Measurements from ENCODE around the gene WBP1L.
"Not testable (repeated sequence)": the region's sequence is repeated elsewhere in the genome, so short reads cannot be mapped to it uniquely, and the experiment has no call there.

WBP1L gene

DNA sequence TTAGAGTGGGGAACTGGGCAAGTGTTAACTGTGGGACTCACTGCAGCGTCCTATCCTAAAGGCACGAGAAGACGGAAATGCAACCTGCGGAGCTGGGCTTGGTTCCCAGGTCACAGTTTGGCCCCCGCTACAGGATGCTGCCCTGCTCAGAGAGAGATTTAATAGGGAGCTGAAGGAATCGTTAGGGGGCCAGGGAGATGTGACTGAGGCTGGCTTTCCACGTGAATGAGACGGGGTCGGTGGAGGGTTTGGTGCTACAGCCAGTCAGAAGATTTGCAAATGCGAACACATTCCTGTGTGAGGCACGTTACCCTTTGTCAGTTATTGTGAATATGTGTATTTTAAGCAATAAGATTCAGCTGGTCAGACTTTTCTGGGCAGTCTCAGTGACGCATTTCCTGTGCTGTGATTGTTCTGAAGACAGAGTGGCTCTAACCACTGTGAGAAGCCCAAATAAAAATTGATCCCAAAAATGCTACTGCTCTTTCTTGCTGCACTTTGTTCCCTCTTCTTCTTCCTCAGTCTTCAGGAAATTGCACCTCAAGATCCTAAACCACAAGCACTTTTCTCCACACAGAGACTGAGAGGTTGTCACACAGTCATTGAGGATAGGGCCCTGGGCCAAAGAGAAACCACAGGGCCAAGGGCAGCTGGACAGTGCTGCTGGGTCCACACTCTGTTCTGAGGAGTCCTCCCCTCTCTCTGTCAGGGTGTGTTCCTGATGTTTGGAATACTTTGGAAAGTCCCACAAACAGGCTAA lies 72.2 kb downstream of the WBP1L start:
- H3K4me3 ChIP-seq (ENCODE audit: low read depth, low read length) = no peak overlapping the region

DNA sequence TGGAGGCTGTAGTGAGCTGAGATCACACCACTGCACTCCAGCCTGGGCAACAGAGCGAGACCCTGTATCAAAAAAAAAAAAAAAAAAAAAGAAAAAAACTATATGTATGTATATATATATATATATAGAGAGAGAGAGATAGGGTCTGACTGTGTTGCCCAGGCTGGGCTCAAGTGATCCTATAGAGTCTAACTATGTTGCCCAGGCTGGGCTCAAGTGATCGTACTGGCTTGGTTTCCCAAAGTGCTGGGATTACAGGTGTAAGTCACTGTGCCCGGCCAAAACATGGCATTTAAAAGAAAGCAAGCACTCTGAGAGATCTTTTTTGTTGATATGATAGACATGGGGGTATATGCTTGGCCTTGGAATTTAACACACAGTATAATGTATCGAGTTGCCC lies 73.4 kb downstream of the WBP1L start:
- DNase-seq (ENCODE audit: low read depth) = no peak
- H3K4me3 ChIP-seq (ENCODE audit: low read depth, low read length) = no peak overlapping the region
- TF ChIP-seq, protein P1, sequence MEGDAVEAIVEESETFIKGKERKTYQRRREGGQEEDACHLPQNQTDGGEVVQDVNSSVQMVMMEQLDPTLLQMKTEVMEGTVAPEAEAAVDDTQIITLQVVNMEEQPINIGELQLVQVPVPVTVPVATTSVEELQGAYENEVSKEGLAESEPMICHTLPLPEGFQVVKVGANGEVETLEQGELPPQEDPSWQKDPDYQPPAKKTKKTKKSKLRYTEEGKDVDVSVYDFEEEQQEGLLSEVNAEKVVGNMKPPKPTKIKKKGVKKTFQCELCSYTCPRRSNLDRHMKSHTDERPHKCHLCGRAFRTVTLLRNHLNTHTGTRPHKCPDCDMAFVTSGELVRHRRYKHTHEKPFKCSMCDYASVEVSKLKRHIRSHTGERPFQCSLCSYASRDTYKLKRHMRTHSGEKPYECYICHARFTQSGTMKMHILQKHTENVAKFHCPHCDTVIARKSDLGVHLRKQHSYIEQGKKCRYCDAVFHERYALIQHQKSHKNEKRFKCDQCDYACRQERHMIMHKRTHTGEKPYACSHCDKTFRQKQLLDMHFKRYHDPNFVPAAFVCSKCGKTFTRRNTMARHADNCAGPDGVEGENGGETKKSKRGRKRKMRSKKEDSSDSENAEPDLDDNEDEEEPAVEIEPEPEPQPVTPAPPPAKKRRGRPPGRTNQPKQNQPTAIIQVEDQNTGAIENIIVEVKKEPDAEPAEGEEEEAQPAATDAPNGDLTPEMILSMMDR (IDR thresholded peaks at IDR 0.05; ENCODE audit: low read depth, low read length, missing control alignments) = no peak

More for the DNA sequence above, 72.2 kb downstream of the WBP1L start:
- TF ChIP-seq, protein P1 (IDR thresholded peaks at IDR 0.05; ENCODE audit: low read depth, low read length, missing control alignments) = no peak
- DNase-seq (ENCODE audit: low read depth) = no peak

DNA sequence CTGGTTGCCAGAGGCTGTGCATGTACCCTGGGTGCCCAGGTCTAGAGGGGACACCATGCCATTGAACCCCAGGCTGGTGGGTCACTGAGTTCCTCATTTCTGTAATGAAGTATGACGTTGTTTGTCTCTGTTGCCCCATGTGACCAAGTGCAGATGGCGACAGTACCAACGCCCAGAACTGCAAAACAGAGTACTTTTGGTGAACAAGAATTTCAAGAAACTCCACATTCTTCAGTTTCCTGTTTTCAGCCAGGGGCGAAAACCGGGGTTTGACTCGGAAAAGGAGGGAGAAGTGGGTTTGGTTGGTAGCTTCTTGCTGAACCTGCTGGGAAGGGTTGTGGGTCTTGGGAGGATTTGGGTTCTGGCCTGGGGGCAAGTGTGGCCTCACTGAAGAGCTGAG lies 75.3 kb downstream of the WBP1L start:
- no peak for DNase-seq (ENCODE audit: low read depth)
- TF ChIP-seq, protein P1 (IDR thresholded peaks at IDR 0.05; ENCODE audit: low read depth, low read length, missing control alignments) = no peak
- H3K4me3 ChIP-seq (ENCODE audit: low read depth, low read length) = no peak overlapping the region

DNA sequence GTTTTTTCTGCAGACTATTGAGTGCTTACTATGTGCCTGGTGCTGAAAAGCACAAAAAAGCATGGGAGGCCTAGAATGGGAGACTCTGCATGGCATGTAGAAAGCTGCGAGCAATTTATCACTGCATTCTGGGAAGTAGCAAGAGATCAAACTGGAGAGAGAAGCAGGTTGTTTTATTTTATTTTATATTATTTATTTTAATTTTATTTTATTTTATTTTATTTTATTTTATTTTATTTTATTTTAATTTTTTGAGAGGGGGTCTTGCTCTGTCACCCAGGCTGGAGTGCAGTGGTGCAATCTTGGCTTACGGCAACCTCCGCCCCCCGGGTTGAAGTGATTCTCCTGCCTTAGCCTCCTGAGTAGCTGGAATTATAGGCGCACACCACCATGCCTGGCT lies 76.3 kb downstream of the WBP1L start:
- DNase-seq (ENCODE audit: low read depth); H3K4me3 ChIP-seq (ENCODE audit: low read depth, low read length): not testable (repeated sequence)

DNA sequence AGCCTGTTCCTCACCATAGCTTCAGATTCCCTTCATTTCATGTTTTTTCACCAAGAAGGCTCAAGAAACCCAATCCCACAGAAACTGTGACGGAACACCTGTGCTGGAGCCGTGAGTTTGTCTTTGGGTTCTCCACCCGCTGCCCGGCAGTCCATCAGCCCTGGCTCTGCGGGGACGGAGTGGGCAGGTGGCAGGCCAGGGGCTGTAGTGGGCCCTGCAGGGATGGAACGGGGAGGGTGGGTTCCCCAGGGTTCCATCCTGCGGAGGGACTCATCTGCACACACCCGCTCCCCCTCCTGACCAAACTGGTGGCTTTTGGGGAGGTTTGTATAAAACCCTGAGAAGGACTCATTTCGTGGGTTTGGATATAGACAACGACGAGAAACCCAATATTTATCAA lies 78.5 kb downstream of the WBP1L start:
- no peak for DNase-seq (ENCODE audit: low read depth)
- TF ChIP-seq, protein P1 (IDR thresholded peaks at IDR 0.05; ENCODE audit: low read depth, low read length, missing control alignments) = no peak

DNA sequence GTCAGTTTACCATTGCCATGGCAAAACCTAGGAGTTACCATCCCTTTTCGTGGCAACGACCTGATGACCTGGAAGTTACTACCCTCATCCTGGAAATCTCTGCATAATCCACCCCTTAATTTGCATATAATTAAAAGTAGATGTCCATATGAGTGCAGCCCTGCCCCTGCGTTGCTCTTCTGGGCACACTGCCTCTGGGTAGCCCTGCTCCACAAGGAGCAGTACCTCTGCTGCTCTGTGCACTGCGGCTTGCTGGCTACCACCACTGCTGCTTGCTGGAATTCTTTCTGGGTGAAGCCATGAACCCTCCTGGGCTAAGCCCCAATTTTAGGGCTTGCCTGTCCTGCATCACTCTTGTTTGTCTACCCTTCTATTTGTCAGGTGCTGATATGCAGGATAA lies 80.9 kb downstream of the WBP1L start:
- DNase-seq (ENCODE audit: low read depth) = no peak
- TF ChIP-seq, protein P1 (IDR thresholded peaks at IDR 0.05; ENCODE audit: low read depth, low read length, missing control alignments) = no peak
- H3K4me3 ChIP-seq (ENCODE audit: low read depth, low read length) = no peak overlapping the region

More for the DNA sequence above, 78.5 kb downstream of the WBP1L start:
- no peak overlapping the region for H3K4me3 ChIP-seq (ENCODE audit: low read depth, low read length)

DNA sequence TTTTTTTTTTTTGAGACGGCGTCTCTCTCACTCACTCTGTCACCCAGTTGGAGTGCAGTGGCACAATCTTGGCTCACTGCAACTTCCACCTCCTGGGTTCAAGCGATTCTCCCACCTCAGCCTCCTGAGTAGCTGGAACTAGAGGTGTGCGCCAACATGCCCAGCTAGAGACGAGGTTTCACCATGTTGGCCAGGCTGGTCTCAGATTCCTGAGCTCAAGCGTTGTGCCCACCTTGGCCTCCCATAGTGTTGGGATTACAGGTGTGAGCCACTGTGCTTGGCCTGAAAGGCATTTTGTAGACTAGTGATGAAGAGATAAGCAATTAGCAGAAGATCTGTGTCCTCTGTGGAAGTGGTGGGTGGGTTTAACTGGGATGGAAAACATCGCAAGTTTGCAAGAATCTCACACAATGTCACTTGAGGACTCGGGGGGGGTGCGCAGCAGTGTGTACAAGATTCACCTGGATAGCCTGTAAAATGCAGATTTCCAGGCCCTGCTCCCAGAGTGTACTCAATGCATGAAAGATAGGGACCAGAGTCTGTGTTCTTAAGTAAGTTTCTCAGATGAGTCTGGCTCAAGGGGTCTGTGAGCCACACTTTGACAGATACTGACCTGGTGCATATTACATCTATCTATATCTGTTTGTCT lies 82.5 kb downstream of the WBP1L start:
- TF ChIP-seq, protein P1 (IDR thresholded peaks at IDR 0.05; ENCODE audit: low read depth, low read length, missing control alignments) = no peak
- no peak overlapping the region for H3K4me3 ChIP-seq (ENCODE audit: low read depth, low read length)
- no peak for DNase-seq (ENCODE audit: low read depth)

Measured in GM12864 (cell line).